Activated CD4-positive, alpha-beta T cell treated with anti-CD3 and anti-CD28 coated beads, Interleukin-2, Interleukin-6, amounts not matched to agents 100 ng/mL and 50 ng/mL, durations not matched to agents 16 hours and 8 hours (primary cell): ENCODE results near the gene CYP27A1.

Experiments
- DNase-seq: peaks from one replicate; pipeline ENCODE4 v3.0.0-alpha.2; 2020

Gene CYP27A1

GRCh38 chr2:218812096-218812815, 30.3 kb downstream of the CYP27A1 start:
- no peak for DNase-seq

- DNase-seq = no peak
Observed at GRCh38 chr2:218812861-218813260, 30.9 kb downstream of the CYP27A1 start.

GRCh38 chr2:218813771-218814460, 32.0 kb downstream of the CYP27A1 start:
- no peak for DNase-seq

GRCh38 chr2:218814540-218815243, 32.7 kb downstream of the CYP27A1 start:
- DNase-seq = no peak

GRCh38 chr2:218815244-218815637, 33.3 kb downstream of the CYP27A1 start:
- no peak for DNase-seq

- no peak for DNase-seq
Observed at GRCh38 chr2:218815649-218816048, 33.7 kb downstream of the CYP27A1 start.

GRCh38 chr2:218816561-218817011, 34.6 kb downstream of the CYP27A1 start:
- DNase-seq = no peak

GRCh38 chr2:218819093-218819492, 37.1 kb downstream of the CYP27A1 start:
- no peak for DNase-seq

GRCh38 chr2:218820746-218821369, 38.9 kb downstream of the CYP27A1 start:
- no peak for DNase-seq

GRCh38 chr2:218821605-218822211, 39.8 kb downstream of the CYP27A1 start:
- DNase-seq = no peak

- DNase-seq = no peak
Observed at GRCh38 chr2:218822622-218823021, 40.7 kb downstream of the CYP27A1 start.

GRCh38 chr2:218823196-218823855, 41.4 kb downstream of the CYP27A1 start:
- no peak for DNase-seq

- no peak for DNase-seq
Observed at GRCh38 chr2:218824004-218824403, 42.1 kb downstream of the CYP27A1 start.

- DNase-seq = no peak
Observed at GRCh38 chr2:218826791-218827190, 44.8 kb downstream of the CYP27A1 start.

GRCh38 chr2:218827701-218828476, 45.9 kb downstream of the CYP27A1 start:
- no peak for DNase-seq

GRCh38 chr2:218828477-218828778, 46.5 kb downstream of the CYP27A1 start:
- DNase-seq = no peak

- no peak for DNase-seq
Observed at GRCh38 chr2:218829868-218830451, 48.0 kb downstream of the CYP27A1 start.

GRCh38 chr2:218830526-218831306, 48.8 kb downstream of the CYP27A1 start:
- no peak for DNase-seq

- no peak for DNase-seq
Observed at GRCh38 chr2:218831378-218831990, 49.5 kb downstream of the CYP27A1 start, which contains the start of gene PRKAG3. PRKAG3 (minus strand) TSS chr2:218831803.

- DNase-seq = no peak
Observed at GRCh38 chr2:218832081-218832480, 50.1 kb downstream of the CYP27A1 start.
